PFSK-1 (cell line): ENCODE data around the gene MORN1.

Source experiments
- FOXP2 ChIP-seq: optimal IDR thresholded peaks from 2 replicates; pipeline ENCODE3; 2011; ENCODE audit warnings: borderline replicate concordance, control low read depth, inconsistent platforms; ENCODE audit not compliant: insufficient read depth; ENCODE audit errors: extremely low read length, extremely low read depth
- POLR2AphosphoS5 ChIP-seq: IDR thresholded peaks from 2 replicates; pipeline ENCODE4 v1.6.1; 2012; ENCODE audit warnings: low read depth, mild to moderate bottlenecking, control low read depth, low read length, moderate library complexity
- REST ChIP-seq, 2 experiments: IDR thresholded peaks; 2 replicates each; pipeline versions ENCODE4 v1.6.1 to v1.8.0; 2011 to 2012; ENCODE audit warnings: low read depth in 2 of 2, low read length in 2 of 2, control low read depth in 1 of 2, inconsistent platforms in 1 of 2, mild to moderate bottlenecking in 1 of 2, moderate library complexity in 1 of 2; ENCODE audit not compliant: insufficient read depth in 1 of 2
- SIN3A ChIP-seq: IDR thresholded peaks from 2 replicates; pipeline ENCODE4 v1.6.1; 2012; ENCODE audit warnings: mild to moderate bottlenecking, low read length, moderate library complexity, borderline replicate concordance; ENCODE audit not compliant: insufficient read depth
- TAF1 ChIP-seq: IDR thresholded peaks from 2 replicates; pipeline ENCODE4 v1.6.1; 2012; ENCODE audit warnings: low read length, control low read depth, borderline replicate concordance; ENCODE audit not compliant: insufficient read depth

GRCh38 chr1:2319291-2319690 is 72.1 kb downstream of the MORN1 start:
- TF ChIP-seq SIN3A (no peak), REST (IDR thresholded peaks at IDR 0.05; ENCODE audit: insufficient read depth in 1 of 2, low read depth in 2 of 2, low read length in 2 of 2) (no peak), TAF1 (no peak), POLR2AphosphoS5 (no peak), FOXP2 (no peak)
